ENCODE data around the gene C15orf39. TPM values are rescaled to one million over a fixed set of nuclear protein-coding genes. Genes with fewer than 3 reads are reported as not detected.

Gene C15orf39
- total RNA-seq, 1 experiment from 2014 or later, result 13.3 TPM

- BruUV-seq (replicated peaks), result no TSS peak
- intact Hi-C loops (cut with micrococcal nuclease), result no loop called here
- CTCF ChIA-PET, result interaction anchor here (0.6 kb wide), 1 partner anchor 49 kb away, joined by 3 read pairs; no protein-coding TSS in a partner anchor
- no peak for TF ChIP-seq CTCF (IDR thresholded peaks at IDR 0.05; ENCODE audit: unreplicated experiment)
- Mint-ChIP-seq H3K4me1 (ENCODE audit: insufficient read depth, unreplicated experiment) (peaks cover 40% of the 10 kb centered on the region), H3K27ac (ENCODE audit: low read depth, unreplicated experiment) (no peak overlapping the region), H3K27me3 (ENCODE audit: insufficient read depth, unreplicated experiment) (no peaks in the 10 kb centered on the region), H3K4me3 (ENCODE audit: unreplicated experiment) (no peak overlapping the region), H3K36me3 (ENCODE audit: insufficient read depth, unreplicated experiment) (no peaks in the 10 kb centered on the region), H3K9me3 (ENCODE audit: unreplicated experiment) (no peaks in the 10 kb centered on the region)
- POLR2A ChIA-PET, result no interaction called here
- peak; percentile 30 for DNase-seq (ENCODE audit: unreplicated experiment)
Measured at GRCh38 chr15:75172284-75172820, 29.3 kb upstream of the C15orf39 start.

GRCh38 chr15:75174102-75174501 lies 27.6 kb upstream of the C15orf39 start:
- Mint-ChIP-seq H3K9me3 (ENCODE audit: unreplicated experiment) (no peaks in the 10 kb centered on the region), H3K27ac (ENCODE audit: low read depth, unreplicated experiment) (no peak overlapping the region), H3K27me3 (ENCODE audit: insufficient read depth, unreplicated experiment) (no peaks in the 10 kb centered on the region), H3K4me1 (ENCODE audit: insufficient read depth, unreplicated experiment) (peaks cover 36% of the 10 kb centered on the region), H3K36me3 (ENCODE audit: insufficient read depth, unreplicated experiment) (no peaks in the 10 kb centered on the region), H3K4me3 (ENCODE audit: unreplicated experiment) (no peak overlapping the region)
- ChIA-PET POLR2A (interaction anchor here (2.2 kb wide), 1 partner anchor 26 kb away, joined by 24 read pairs; the partner anchor contains the start of gene C15orf39), CTCF (interaction anchor here (1.8 kb wide), 1 partner anchor 7 kb away, joined by 7 read pairs; no protein-coding TSS in a partner anchor)
- no peak for TF ChIP-seq CTCF (IDR thresholded peaks at IDR 0.05; ENCODE audit: unreplicated experiment)
- no TSS peak for BruUV-seq (replicated peaks)
- no peak for DNase-seq (ENCODE audit: unreplicated experiment)
- intact Hi-C loops (cut with micrococcal nuclease), result no loop called here

GRCh38 chr15:75174729-75175128 lies 27.0 kb upstream of the C15orf39 start:
- no peak for DNase-seq (ENCODE audit: unreplicated experiment)
- intact Hi-C loops (cut with micrococcal nuclease), result no loop called here
- no TSS peak for BruUV-seq (replicated peaks)
- TF ChIP-seq CTCF (IDR thresholded peaks at IDR 0.05; ENCODE audit: unreplicated experiment), result no peak
- no peaks in the 10 kb centered on the region for H3K27me3 Mint-ChIP-seq (ENCODE audit: insufficient read depth, unreplicated experiment)
- H3K4me1 Mint-ChIP-seq (ENCODE audit: insufficient read depth, unreplicated experiment), result peaks cover 36% of the 10 kb centered on the region
- CTCF ChIA-PET, result interaction anchor here (0.5 to 1.8 kb wide), 4 partner anchors 8 to 935 kb away, joined by 3 to 7 read pairs (median 4); no protein-coding TSS in a partner anchor
- no peak overlapping the region for H3K4me3 Mint-ChIP-seq (ENCODE audit: unreplicated experiment)
- H3K27ac Mint-ChIP-seq (ENCODE audit: low read depth, unreplicated experiment), result no peak overlapping the region
- H3K9me3 Mint-ChIP-seq (ENCODE audit: unreplicated experiment), result no peaks in the 10 kb centered on the region
- no peaks in the 10 kb centered on the region for H3K36me3 Mint-ChIP-seq (ENCODE audit: insufficient read depth, unreplicated experiment)
- POLR2A ChIA-PET, result interaction anchor here (0.8 to 2.2 kb wide), 3 partner anchors 24 to 144 kb away, joined by 3 to 24 read pairs (median 3); partner anchors contain the start of gene C15orf39

GRCh38 chr15:75176396-75176761 lies 25.3 kb upstream of the C15orf39 start:
- no peaks in the 10 kb centered on the region for H3K9me3 Mint-ChIP-seq (ENCODE audit: unreplicated experiment)
- no TSS peak for BruUV-seq (replicated peaks)
- POLR2A ChIA-PET, result interaction anchor here (0.9 to 1.2 kb wide), 2 partner anchors 9 to 24 kb away, joined by 4 read pairs; no protein-coding TSS in a partner anchor
- DNase-seq (ENCODE audit: unreplicated experiment), result no peak
- peaks cover 26% of the 10 kb centered on the region for H3K4me1 Mint-ChIP-seq (ENCODE audit: insufficient read depth, unreplicated experiment)
- H3K27ac Mint-ChIP-seq (ENCODE audit: low read depth, unreplicated experiment), result peak overlapping the region; percentile 70
- intact Hi-C loops (cut with micrococcal nuclease), result no loop called here
- no peaks in the 10 kb centered on the region for H3K36me3 Mint-ChIP-seq (ENCODE audit: insufficient read depth, unreplicated experiment)
- H3K4me3 Mint-ChIP-seq (ENCODE audit: unreplicated experiment), result no peak overlapping the region
- H3K27me3 Mint-ChIP-seq (ENCODE audit: insufficient read depth, unreplicated experiment), result no peaks in the 10 kb centered on the region
- no peak for TF ChIP-seq CTCF (IDR thresholded peaks at IDR 0.05; ENCODE audit: unreplicated experiment)
- CTCF ChIA-PET, result no interaction called here

Data from MCF 10A (cell line).